Fibroblast of pulmonary artery (primary cell): Measurements from ENCODE around the gene CNP.

Experiments used
- DNase-seq: peaks from one replicate; pipeline ENCODE4 v3.0.0-alpha.2; 2010; ENCODE audit warnings: low read depth
- H3K4me3 ChIP-seq: replicated peaks from 2 replicates; pipeline ENCODE4 v1.5.1; 2011; ENCODE audit warnings: low read depth, mild to moderate bottlenecking, control low read depth, low read length, moderate library complexity
- TF ChIP-seq, protein P1 (sequence below): IDR thresholded peaks from 2 replicates; pipeline ENCODE4 v1.5.1; 2011; ENCODE audit warnings: mild to moderate bottlenecking, control low read depth, low read length, inconsistent platforms; ENCODE audit errors: missing control alignments

Gene CNP

GRCh38 chr17:41935641-41936040 lies 31.0 kb upstream of the CNP start:
- no peak for DNase-seq
- no peak overlapping the region for H3K4me3 ChIP-seq
- TF ChIP-seq, protein P1, sequence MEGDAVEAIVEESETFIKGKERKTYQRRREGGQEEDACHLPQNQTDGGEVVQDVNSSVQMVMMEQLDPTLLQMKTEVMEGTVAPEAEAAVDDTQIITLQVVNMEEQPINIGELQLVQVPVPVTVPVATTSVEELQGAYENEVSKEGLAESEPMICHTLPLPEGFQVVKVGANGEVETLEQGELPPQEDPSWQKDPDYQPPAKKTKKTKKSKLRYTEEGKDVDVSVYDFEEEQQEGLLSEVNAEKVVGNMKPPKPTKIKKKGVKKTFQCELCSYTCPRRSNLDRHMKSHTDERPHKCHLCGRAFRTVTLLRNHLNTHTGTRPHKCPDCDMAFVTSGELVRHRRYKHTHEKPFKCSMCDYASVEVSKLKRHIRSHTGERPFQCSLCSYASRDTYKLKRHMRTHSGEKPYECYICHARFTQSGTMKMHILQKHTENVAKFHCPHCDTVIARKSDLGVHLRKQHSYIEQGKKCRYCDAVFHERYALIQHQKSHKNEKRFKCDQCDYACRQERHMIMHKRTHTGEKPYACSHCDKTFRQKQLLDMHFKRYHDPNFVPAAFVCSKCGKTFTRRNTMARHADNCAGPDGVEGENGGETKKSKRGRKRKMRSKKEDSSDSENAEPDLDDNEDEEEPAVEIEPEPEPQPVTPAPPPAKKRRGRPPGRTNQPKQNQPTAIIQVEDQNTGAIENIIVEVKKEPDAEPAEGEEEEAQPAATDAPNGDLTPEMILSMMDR = no peak

- no peak overlapping the region for H3K4me3 ChIP-seq
- DNase-seq = no peak
- TF ChIP-seq, protein P1 = no peak
Measured at GRCh38 chr17:41937970-41938954, 28.3 kb upstream of the CNP start.

DNA sequence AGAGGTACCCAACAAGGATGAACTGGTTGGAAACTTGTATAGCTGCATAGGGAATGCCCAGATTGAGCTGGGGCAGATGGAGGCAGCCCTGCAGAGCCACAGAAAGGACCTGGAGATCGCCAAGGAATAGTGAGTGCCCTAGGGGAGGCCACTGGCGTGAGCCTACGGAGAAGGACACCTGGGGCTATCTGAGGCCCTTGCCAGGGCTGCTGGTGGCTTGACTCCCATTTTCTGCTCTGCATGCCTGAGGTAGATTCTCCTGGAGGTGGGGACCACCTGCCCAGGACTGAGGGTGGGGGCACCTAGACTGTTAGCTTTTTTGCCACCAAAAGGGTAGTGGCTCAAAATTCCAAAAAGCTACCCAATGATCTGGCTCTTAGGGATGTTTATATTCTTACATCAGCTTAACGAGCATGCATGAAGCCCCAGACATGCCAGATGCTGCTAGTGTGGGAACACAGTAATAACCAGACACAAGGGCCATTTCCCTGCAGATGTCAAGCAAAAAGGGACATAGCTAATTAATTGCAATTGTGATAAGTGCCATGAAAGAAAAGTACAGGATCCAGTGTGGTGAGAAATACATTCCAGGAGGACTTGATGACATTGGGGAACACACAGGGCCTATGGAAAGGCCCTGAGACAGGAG lies 27.4 kb upstream of the CNP start:
- DNase-seq = no peak
- no peak overlapping the region for H3K4me3 ChIP-seq
- TF ChIP-seq, protein P1 = no peak

DNA sequence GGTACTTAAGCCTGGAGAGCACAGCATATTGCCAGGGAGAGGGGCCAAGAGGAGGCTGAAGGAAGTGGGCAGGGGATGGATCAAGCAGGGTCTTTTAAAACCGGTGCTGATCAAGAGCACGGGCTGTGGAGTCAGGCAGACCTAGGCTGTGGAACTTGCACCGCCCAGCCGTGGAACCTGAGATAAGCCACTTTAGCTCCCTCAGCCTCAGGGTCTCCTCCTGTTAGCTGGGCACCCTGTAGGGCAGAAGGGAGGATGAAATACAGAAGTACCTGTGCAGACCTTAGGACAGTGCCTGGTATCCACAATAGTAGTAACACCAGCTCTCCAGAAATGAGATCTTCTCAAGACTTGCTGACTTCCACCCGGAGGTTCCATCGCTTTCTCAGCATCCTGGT lies 26.9 kb upstream of the CNP start:
- TF ChIP-seq, protein P1 = no peak
- no peak overlapping the region for H3K4me3 ChIP-seq
- no peak for DNase-seq

DNA sequence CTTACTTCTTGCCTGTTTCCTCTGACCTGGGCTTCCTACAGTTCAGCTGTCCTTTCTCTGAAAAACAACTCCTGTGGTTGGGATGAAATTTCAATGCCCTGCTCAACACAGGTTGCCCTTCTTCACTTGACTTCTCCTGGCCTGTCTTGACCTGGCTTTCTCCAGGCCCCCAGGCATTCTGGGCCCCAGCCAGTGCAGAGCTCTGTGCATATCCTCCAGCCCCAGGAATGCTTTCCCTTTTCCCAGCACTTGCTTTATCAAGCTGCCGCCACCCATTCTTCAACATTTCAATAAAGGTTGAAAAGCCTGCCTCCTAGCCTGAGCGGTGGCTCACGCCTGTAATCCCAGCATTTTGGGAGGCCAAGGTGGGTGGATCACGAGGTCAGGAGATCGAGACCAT lies 25.4 kb upstream of the CNP start:
- H3K4me3 ChIP-seq = no peak overlapping the region
- no peak for DNase-seq
- TF ChIP-seq, protein P1 = no peak

- TF ChIP-seq, protein P1 = no peak
- H3K4me3 ChIP-seq = no peak overlapping the region
- DNase-seq = no peak
Measured at GRCh38 chr17:41942626-41943373, 23.8 kb upstream of the CNP start.
